C4-2B (cell line): ENCODE data around the gene TUBA4A.

Experiments used
- ZFX ChIP-seq: fragments of 450-650 bp; IDR thresholded peaks from 2 replicates; pipeline ENCODE4 v1.6.1; 2017
- TF ChIP-seq, protein P1 (sequence below): fragments of 450-650 bp; conservative IDR thresholded peaks from 2 replicates; pipeline ENCODE4 v1.5.1; 2017; ENCODE audit warnings: mild to moderate bottlenecking

DNA sequence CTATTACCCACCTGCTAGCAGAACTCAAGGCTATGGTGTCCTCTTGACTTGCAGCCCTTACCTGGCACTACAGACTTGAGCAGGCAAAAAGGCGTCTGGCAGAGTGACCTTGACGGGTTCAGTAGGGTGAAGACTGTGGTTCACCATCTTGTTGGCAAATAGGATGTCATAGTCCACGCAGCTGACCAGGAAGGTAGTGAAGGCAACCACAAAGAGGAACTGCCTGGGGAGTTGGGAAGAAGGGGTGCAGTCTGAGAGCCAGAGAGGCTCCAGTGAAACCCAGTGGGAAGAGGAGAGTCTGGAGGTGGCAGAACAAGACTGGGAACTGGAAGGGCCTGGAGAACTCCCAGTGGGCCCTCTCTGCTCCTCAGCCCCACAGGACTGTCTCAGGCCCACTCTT is 28.4 kb downstream of the TUBA4A start:
- TF ChIP-seq, protein P1, sequence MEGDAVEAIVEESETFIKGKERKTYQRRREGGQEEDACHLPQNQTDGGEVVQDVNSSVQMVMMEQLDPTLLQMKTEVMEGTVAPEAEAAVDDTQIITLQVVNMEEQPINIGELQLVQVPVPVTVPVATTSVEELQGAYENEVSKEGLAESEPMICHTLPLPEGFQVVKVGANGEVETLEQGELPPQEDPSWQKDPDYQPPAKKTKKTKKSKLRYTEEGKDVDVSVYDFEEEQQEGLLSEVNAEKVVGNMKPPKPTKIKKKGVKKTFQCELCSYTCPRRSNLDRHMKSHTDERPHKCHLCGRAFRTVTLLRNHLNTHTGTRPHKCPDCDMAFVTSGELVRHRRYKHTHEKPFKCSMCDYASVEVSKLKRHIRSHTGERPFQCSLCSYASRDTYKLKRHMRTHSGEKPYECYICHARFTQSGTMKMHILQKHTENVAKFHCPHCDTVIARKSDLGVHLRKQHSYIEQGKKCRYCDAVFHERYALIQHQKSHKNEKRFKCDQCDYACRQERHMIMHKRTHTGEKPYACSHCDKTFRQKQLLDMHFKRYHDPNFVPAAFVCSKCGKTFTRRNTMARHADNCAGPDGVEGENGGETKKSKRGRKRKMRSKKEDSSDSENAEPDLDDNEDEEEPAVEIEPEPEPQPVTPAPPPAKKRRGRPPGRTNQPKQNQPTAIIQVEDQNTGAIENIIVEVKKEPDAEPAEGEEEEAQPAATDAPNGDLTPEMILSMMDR, result no peak
- TF ChIP-seq ZFX, result no peak
